ENCODE measurements around the gene FAM174B.

Gene FAM174B

DNA sequence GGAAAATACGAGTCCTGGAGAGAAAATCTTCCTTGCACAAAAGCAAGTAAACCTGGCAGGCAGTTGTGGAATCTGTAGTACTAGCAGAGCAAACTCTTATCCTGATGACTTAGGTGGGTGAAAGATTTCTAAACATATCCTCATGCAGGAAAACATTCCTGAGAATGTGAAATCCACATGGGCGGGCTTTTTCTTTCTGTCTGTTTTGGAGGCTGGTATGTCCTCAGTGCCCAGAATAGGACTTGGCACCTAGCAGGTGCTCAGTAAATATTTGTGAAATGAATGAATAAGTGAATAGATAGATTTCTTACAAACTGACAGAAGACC is 53.3 kb downstream of the FAM174B start:
- H3K4me3 ChIP-seq (ENCODE audit: low read depth, low read length), result no peak overlapping the region

DNA sequence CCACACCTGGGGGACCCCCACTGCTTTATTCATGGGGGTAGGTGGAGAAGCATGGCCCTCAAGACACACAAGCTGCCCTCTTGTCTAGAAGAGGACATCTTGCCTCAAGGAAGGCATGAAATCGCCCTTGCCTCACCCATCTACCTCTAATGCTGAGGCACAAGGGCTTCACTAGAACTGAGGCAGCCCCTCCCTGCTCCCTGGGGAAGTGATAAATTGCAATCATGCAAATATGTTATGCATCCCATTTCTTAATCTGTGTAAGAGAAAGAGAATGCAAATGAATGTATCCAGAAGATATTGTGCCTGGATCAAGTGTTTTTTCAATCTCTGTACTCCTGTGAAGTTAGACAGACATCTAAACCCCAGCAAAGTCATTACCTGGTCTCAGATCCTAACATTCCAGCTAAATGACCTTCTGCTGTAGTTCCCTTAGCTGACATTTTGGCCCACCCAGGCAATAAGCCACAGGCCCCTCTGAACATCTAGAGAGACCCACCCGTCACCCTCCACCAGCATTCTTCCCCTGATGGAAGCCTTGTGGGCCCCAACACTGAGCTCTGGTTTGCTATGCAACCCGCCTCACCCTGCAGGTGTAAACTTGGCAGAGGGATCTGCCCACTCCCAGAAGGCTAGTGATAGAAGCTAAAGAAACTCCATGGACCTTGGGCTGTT is 53.8 kb downstream of the FAM174B start:
- H3K4me3 ChIP-seq (ENCODE audit: low read depth, low read length), result no peak overlapping the region

GRCh38 chr15:92600856-92601255 is 54.7 kb downstream of the FAM174B start:
- H3K4me3 ChIP-seq (ENCODE audit: low read depth, low read length), result no peak overlapping the region

DNA sequence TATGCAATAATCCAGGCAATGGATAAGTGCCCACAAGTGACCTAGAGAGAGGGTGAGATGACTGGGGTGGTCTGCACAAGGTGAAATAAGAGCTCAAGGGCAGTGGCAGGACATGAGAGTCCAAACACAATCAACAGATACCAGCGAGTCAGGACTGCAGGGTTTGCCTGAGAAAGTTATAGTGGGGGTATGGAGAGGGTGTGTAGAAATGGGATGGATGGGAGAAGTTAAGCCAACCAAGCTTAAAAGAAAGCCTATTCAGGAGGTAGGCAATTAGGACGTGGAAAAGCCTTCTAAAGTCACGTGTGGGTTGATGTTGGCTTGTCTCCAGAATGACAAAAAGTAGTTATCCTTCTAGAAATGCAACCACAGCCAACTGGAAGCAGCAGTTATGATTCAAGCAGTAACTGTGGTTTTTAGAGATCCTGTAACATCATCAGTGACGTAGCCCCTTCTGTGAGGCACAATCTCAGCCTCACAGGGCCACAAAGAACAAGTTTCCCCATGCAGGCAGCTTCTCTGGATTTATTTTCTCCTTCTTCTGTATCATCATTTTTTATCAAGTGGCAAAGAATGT is 56.1 kb downstream of the FAM174B start:
- no peak overlapping the region for H3K4me3 ChIP-seq (ENCODE audit: low read depth, low read length)

- no peak overlapping the region for H3K4me3 ChIP-seq (ENCODE audit: low read depth, low read length)
Measured at GRCh38 chr15:92597548-92597947, 58.0 kb downstream of the FAM174B start.

DNA sequence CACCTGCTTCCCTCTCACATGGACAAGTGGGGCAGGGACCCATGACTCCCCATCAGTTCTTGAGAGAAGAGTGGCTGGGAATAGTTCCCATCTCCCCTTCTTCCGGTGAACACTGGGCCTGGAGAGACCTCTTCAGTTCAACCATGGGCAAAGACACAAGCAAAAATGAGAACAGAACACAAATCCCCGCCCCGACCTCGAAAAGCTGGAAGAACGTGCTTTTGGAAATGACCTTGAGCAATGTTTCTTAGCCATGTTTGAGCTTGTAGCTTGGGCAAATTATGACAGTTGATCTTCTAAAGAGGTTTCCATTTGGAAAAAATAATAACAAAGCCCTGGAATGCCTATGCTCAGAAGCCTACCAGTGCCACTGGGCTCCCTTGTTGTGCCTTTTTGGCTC is 59.0 kb downstream of the FAM174B start:
- H3K4me3 ChIP-seq (ENCODE audit: low read depth, low read length), result no peak overlapping the region

- H3K4me3 ChIP-seq (ENCODE audit: low read depth, low read length), result no peak overlapping the region
Measured at GRCh38 chr15:92595506-92596381, 59.8 kb downstream of the FAM174B start.

DNA sequence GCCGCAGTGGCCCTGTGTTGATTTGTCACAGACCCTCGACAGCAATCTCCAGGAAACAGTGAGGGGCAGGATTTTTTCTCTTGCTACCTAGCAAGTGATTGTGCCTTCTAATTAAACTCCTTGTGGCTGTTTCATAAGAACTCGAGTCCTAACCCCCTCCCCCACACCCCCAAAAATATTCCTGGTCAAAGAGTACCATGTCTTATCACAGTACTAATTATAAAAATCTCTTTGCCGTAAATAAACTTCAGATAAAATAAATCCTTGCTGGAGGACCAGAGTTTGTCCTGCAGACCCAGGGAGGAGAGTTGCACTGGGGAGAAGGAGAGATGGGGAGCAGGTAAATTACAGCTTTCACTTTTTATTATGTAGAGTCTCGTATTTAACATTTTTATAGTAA is 64.3 kb downstream of the FAM174B start:
- no peak overlapping the region for H3K4me3 ChIP-seq (ENCODE audit: low read depth, low read length)

GRCh38 chr15:92586966-92587365 is 68.6 kb downstream of the FAM174B start:
- no peak overlapping the region for H3K4me3 ChIP-seq (ENCODE audit: low read depth, low read length)

DNA sequence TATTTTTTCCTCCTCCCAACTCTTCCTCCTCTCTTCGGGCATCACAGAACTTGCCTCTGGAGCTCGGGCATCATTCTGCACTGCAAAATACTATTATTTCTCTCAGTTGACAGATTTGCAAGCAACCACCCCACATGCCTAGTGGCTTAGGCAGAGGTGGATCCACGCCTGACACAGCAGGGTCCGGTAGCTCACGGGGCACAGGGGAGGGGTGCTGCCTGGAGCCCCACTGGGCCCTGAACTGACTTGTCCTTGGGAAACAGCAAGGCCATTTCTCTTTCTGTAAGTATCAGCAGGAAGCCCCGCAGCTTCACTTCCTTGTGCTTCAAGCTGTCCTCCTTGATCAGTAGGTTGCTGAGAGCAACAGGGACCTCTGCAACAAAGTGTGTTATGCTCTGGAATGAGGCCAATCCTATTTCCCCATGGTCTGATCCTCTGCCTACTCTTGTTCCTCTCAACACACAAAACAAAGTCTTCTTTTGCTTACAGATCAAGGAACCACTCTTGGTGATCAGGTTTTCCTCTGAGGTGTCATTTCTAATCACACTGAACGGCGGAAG is 69.1 kb downstream of the FAM174B start:
- no peak overlapping the region for H3K4me3 ChIP-seq (ENCODE audit: low read depth, low read length)

DNA sequence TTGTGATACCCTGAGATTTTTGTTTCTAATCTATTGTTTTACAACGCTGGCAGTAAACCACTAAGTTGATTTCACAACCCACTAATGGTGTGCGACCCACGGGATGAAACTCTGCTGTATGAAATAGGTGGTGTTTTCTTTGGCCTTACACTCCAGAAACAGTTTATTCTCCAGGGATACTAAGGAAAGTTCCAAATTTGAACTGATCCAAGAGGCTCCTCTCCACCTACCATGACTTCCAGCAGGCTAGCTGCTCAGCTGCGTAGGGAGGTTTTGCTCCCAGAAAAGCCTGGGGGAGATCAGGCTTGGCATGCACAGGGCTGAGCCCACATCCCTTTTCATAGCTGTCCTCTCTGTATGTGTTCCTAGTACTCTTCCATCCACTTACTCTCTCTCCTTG is 71.5 kb downstream of the FAM174B start:
- no peak overlapping the region for H3K4me3 ChIP-seq (ENCODE audit: low read depth, low read length)

DNA sequence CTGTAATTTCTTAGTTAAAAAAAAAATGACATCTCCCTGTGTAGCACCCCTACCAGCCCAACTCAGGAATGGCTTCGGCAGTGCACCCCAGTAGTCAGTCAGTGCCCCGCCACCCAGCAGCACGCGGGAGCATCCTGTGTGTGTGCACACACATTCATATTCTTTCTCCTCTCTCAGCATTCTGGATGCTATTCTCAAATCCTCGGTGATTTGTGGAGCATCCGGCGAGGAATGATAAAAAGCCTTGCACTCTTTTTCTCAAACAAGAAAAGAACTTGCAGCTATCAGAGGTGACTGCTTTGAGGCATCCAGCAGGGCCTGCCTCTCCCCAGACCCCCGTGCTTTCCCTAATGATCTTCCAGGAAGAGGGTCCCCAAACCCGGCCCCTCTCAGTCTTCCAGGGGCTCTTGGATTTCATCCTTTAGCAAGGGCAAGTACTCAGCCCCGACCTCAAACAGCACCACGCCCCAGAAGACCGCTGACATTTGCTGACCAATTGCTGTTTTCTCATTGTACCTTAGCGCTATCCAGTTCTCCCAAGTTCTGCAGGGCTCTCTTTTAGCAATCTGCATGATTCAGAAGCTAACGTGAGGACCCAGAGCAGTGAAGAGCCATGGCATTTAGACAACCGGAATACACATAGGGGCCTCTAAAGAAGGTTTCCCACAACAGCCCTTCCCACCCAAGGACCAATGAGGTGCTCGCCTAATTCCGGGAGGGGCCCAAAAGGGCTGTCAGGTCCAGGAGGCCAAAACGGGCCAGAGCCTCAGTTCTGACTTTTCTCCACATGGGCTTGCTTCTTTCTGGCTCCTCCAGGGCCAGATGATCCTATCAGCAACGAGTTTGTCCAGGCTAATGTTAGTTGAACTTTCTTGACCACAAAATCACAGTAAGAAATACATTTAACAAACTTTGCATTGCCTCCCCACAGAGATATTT is 72.2 kb downstream of the FAM174B start:
- no peak overlapping the region for H3K4me3 ChIP-seq (ENCODE audit: low read depth, low read length)

DNA sequence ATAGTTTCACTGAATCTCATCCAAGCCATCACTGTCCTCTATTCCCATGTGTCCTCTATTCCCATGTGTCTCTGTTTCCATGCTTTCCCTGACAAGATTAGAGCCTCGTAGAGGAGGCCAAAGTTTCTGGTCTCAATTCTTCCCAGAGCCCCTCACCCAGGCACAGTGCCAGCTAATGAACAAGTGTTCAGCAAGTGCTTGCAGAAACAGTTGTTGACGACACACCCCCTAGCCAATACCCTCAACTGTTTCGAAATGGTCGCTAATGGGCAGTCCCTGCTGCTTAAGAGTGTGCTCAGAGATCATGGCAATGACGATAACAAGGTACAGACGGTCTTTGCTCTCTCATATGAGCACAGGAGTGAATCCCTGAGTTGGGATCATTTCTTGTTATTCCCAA is 73.4 kb downstream of the FAM174B start:
- H3K4me3 ChIP-seq (ENCODE audit: low read depth, low read length), result no peak overlapping the region

- no peak overlapping the region for H3K4me3 ChIP-seq (ENCODE audit: low read depth, low read length)
Measured at GRCh38 chr15:92580933-92581445, 74.6 kb downstream of the FAM174B start.

GRCh38 chr15:92580521-92580920 is 75.1 kb downstream of the FAM174B start:
- no peak overlapping the region for H3K4me3 ChIP-seq (ENCODE audit: low read depth, low read length)

DNA sequence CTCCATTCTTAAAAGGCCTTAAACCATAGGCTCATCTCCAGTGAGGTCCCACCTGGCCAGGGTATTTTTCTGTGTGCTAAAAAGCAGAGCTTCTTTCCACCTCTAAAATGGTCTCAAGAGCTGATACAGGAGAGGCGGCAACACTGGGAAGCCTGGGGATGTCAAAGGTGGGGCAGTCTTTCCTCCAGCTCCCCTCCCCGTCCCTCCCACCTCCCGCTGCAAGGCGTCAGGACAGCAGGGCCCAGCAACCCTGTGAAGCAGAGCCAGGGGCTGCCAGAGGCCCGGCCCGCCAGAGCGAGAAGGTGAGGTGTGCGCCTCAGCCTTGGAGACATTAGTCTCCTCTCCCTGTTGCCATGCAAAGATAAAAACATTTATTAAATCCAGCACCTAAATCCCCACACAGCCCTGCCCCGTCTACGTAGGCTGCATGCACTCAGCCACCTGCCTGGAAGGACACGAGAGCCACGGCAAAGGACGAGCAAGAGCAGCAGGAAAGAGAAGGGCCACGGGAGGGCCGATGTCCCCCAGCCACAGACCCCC is 75.6 kb downstream of the FAM174B start:
- H3K4me3 ChIP-seq (ENCODE audit: low read depth, low read length), result no peak overlapping the region

GRCh38 chr15:92579486-92579885 is 76.1 kb downstream of the FAM174B start:
- no peak overlapping the region for H3K4me3 ChIP-seq (ENCODE audit: low read depth, low read length)

DNA sequence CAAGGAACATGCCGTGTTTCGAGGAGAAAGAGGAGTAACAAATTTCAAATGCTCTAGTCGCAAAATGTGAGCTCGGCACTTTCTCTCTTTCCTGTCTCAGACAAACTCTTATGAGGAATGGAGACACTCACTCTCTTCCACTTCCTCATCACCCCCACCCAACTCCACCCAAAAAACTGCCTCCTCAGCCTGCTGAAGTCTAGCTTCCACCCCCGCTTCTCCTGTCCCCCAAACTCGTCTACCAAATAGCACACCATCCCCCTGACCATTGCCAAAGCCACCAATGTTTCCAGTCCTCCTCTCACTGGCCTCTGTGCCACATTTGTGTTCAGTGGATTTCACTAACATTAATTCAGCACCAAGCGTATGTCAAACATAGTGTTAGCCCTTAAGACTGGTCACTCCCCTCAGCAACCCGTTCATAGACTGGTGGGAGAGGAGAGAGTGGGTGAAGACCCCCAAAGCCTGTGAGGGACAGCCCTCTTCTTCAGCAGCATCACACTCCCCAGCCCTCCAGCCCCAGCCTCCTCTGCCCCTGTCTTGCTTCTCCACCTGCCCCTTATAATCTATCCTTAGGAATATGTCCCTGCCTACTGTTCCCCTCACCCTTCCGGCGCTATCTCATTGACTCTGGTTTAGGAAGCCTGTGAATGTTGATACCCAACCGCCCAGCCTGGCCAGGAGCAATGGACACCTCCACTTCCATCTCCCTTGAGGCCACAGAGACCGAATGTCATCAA is 77.3 kb downstream of the FAM174B start:
- H3K4me3 ChIP-seq (ENCODE audit: low read depth, low read length), result no peak overlapping the region

GRCh38 chr15:92576597-92577200 is 78.9 kb downstream of the FAM174B start:
- no peak overlapping the region for H3K4me3 ChIP-seq (ENCODE audit: low read depth, low read length)

Data from iPS-11a (cell line).